ENCODE measurements around the gene HTRA3. TPM values are rescaled to one million over a fixed set of nuclear protein-coding genes. Genes with fewer than 3 reads are reported as not detected.

The HTRA3 gene
- total and polyA plus RNA-seq, 2 of the 4 experiments (the other 2 are of a cell fraction), result 1.3 to 9.5 TPM

DNA sequence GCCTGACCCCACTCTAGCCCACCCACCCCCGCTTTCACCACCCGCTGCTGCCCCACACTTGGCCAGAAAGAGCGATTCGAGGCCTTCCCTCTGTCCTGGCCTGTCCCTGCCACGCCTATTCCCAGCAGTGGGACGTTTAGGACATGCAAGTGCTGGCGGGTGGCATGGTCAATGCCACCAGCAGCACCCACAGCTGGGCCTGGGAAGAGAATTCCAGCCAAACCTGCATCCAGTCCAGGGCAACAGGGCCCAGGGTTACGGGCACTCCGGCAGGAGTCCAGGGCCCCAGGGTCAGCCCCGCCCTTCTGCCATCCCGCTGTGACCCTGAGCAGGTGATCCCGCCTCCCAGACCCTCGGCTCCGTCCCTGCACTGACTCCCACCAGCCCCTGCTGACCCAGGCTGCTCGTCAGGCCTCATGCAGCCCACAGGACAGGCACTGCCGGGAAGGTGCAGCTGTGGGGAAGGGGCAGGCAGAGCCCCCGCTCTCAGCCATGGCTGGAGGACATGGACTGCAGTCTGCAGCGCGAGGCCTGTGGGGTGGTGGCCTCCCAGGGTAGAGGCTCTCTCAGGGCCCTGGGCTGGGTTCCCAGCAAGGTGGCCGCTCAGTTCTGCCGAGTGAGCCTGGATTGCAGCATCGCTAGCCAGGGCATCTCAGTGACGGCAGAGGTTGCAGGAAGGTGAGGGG lies 6.8 kb upstream of the HTRA3 start:
- H2BK15ac ChIP-seq (ENCODE audit: low read depth, low read length), result no peak overlapping the region
- peak overlapping the region; percentile 32 for H2AK9ac ChIP-seq (replicated peaks; ENCODE audit: low read depth, low read length, poor library complexity)
- H2AFZ ChIP-seq (replicated peaks; ENCODE audit: low read length, poor library complexity), result no peak overlapping the region
- no peak overlapping the region for H3K18ac ChIP-seq (ENCODE audit: low read depth, low read length)
- peak overlapping the region; percentile 34; the same call in 1 of the 2 replicates for H2AK5ac ChIP-seq (ENCODE audit: low read depth, low read length)
- BruUV-seq (replicated peaks), result no TSS peak
- no peak overlapping the region for H3K23ac ChIP-seq (ENCODE audit: low read depth, low read length)
- H4K20me1 ChIP-seq (ENCODE audit: insufficient read depth, low read length), result peaks cover 4% of the 10 kb centered on the region
- dilution Hi-C loops (cut with HindIII; ENCODE audit: low sequenced_read_pairs, unreplicated experiment), result no loop called here
- H2BK20ac ChIP-seq (ENCODE audit: low read depth, low read length), result no peak overlapping the region
- no peak for DNase-seq
- CTCF ChIA-PET, result no interaction called here
- H3K4me2 ChIP-seq (ENCODE audit: low read depth, low read length), result no peak overlapping the region
- TF ChIP-seq BHLHE40 (IDR thresholded peaks at IDR 0.05; ENCODE audit: low read depth, low read length) (no peak), SMC3 (IDR thresholded peaks at IDR 0.05; ENCODE audit: low read depth, low read length) (no peak), CEBPB (IDR thresholded peaks at IDR 0.05; ENCODE audit: low read depth, low read length) (no peak), MAFK (IDR thresholded peaks at IDR 0.05; ENCODE audit: low read depth, low read length) (no peak), FOS (IDR thresholded peaks at IDR 0.05; ENCODE audit: low read depth, low read length) (no peak), NFE2L2 (IDR thresholded peaks at IDR 0.05; ENCODE audit: low read depth, low read length) (no peak), POLR2A (IDR thresholded peaks at IDR 0.05; ENCODE audit: low read depth, low read length) (no peak), MXI1 (IDR thresholded peaks at IDR 0.05; ENCODE audit: borderline replicate concordance, low read depth, low read length) (no peak), RFX5 (IDR thresholded peaks at IDR 0.05; ENCODE audit: low read depth, low read length) (no peak), RAD21 (IDR thresholded peaks at IDR 0.05; ENCODE audit: low read length) (no peak), RCOR1 (IDR thresholded peaks at IDR 0.05; ENCODE audit: insufficient replicate concordance, low read length) (no peak), MAZ (IDR thresholded peaks at IDR 0.05; ENCODE audit: borderline replicate concordance, low read depth, low read length) (no peak), CHD1 (IDR thresholded peaks at IDR 0.05; ENCODE audit: low read depth, low read length) (no peak)
- TF ChIP-seq, protein P1, sequence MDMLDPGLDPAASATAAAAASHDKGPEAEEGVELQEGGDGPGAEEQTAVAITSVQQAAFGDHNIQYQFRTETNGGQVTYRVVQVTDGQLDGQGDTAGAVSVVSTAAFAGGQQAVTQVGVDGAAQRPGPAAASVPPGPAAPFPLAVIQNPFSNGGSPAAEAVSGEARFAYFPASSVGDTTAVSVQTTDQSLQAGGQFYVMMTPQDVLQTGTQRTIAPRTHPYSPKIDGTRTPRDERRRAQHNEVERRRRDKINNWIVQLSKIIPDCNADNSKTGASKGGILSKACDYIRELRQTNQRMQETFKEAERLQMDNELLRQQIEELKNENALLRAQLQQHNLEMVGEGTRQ (IDR thresholded peaks at IDR 0.05; ENCODE audit: low read depth, low read length), result no peak
- TF ChIP-seq, protein P2, sequence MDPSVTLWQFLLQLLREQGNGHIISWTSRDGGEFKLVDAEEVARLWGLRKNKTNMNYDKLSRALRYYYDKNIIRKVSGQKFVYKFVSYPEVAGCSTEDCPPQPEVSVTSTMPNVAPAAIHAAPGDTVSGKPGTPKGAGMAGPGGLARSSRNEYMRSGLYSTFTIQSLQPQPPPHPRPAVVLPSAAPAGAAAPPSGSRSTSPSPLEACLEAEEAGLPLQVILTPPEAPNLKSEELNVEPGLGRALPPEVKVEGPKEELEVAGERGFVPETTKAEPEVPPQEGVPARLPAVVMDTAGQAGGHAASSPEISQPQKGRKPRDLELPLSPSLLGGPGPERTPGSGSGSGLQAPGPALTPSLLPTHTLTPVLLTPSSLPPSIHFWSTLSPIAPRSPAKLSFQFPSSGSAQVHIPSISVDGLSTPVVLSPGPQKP (IDR thresholded peaks at IDR 0.05; ENCODE audit: borderline replicate concordance, low read depth, low read length), result no peak
- TF ChIP-seq, protein P3, sequence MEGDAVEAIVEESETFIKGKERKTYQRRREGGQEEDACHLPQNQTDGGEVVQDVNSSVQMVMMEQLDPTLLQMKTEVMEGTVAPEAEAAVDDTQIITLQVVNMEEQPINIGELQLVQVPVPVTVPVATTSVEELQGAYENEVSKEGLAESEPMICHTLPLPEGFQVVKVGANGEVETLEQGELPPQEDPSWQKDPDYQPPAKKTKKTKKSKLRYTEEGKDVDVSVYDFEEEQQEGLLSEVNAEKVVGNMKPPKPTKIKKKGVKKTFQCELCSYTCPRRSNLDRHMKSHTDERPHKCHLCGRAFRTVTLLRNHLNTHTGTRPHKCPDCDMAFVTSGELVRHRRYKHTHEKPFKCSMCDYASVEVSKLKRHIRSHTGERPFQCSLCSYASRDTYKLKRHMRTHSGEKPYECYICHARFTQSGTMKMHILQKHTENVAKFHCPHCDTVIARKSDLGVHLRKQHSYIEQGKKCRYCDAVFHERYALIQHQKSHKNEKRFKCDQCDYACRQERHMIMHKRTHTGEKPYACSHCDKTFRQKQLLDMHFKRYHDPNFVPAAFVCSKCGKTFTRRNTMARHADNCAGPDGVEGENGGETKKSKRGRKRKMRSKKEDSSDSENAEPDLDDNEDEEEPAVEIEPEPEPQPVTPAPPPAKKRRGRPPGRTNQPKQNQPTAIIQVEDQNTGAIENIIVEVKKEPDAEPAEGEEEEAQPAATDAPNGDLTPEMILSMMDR (conservative IDR thresholded peaks at IDR 0.05; ENCODE audit: low read depth, low read length), result no peak
- WGBS, 2 experiments (ENCODE audit: extremely low coverage in 2 of 2, insufficient read length in 1 of 2), result 73% methylated on average over 6 of the region's 23 CpGs; no CpG with 5 or more reads in 1 of the 2 experiments
- H3K4ac ChIP-seq (ENCODE audit: low read depth, low read length), result no peak overlapping the region
- no peak overlapping the region for H3K9ac ChIP-seq (ENCODE audit: low read depth, low read length)
- POLR2A ChIA-PET (ENCODE audit: unreplicated experiment), result no interaction called here
- peaks cover 4% of the 10 kb centered on the region for H3K9me1 ChIP-seq (ENCODE audit: insufficient read depth, low read length)
- no peaks in the 10 kb centered on the region for H3K79me1 ChIP-seq (ENCODE audit: low read depth in 1 of 2, low read length in 2 of 2)
- no peaks in the 10 kb centered on the region for H3K36me3 ChIP-seq (ENCODE audit: control insufficient read depth, insufficient read depth, low read length)
- H2BK5ac ChIP-seq (ENCODE audit: low read depth, low read length, poor library complexity, severe bottlenecking), result no peak overlapping the region
- no peak for ATAC-seq (ENCODE audit: low read depth)
- in situ Hi-C loops (cut with MboI; ENCODE audit: low sequenced_read_pairs), result no loop called here
- H3K4me3 ChIP-seq (ENCODE audit: insufficient read depth, low read depth, low read length), result no peak overlapping the region
- no peak overlapping the region for H4K91ac ChIP-seq (ENCODE audit: insufficient read depth, low read depth, low read length)
- H2BK120ac ChIP-seq (ENCODE audit: low read depth, low read length), result no peak overlapping the region
- no peaks in the 10 kb centered on the region for H3K9me3 ChIP-seq (ENCODE audit: control insufficient read depth, insufficient read depth, low read length)
- intact Hi-C loops (cut with micrococcal nuclease), result no loop called here
- no peak overlapping the region for H3K14ac ChIP-seq (replicated peaks; ENCODE audit: low read depth, low read length)
- H3K27ac ChIP-seq (ENCODE audit: insufficient read depth, low read length), result no peak overlapping the region
- H4K5ac ChIP-seq (ENCODE audit: low read depth, low read length), result no peak overlapping the region
- H3K56ac ChIP-seq (ENCODE audit: extremely low read depth, insufficient read depth, low read length), result no peak overlapping the region
- H3K4me1 ChIP-seq (ENCODE audit: control insufficient read depth, insufficient read depth, low read length), result peaks cover 7% of the 10 kb centered on the region
- peaks cover 4% of the 10 kb centered on the region; the same call in 1 of the 2 replicates for H3K27me3 ChIP-seq (ENCODE audit: control insufficient read depth, insufficient read depth, low read length)
- H4K8ac ChIP-seq (ENCODE audit: low read depth in 2 of 2, low read length in 2 of 2), result no peak overlapping the region

Data from IMR-90 (cell line).